Renal cortical epithelial cell (primary cell): ENCODE measurements around the gene HEG1. TPM values are rescaled to one million over a fixed set of nuclear protein-coding genes. Genes with fewer than 3 reads are reported as not detected.
"Not testable (repeated sequence)": the region's sequence is repeated elsewhere in the genome, so short reads cannot be mapped to it uniquely, and the experiment has no call there.

Source experiments
- DNase-seq: peaks from one replicate; pipeline ENCODE4 v3.0.0-alpha.2; 2011; ENCODE audit warnings: low read depth
- total RNA-seq: library from RNA; depleted of rRNA; stranded (reverse); fragments of >200 nt; gene quantifications from 2 replicates; pipeline ENCODE4 v1.2.3, GENCODE V29; 2014

HEG1 gene
- total RNA-seq, 1 donor from 2014 or later = 97.1 TPM

GRCh38 chr3:124986192-124987143, 69.3 kb downstream of the HEG1 start:
- DNase-seq = peak; percentile 88

- DNase-seq = no peak
Measured at GRCh38 chr3:124985349-124985748, 70.4 kb downstream of the HEG1 start.

DNA sequence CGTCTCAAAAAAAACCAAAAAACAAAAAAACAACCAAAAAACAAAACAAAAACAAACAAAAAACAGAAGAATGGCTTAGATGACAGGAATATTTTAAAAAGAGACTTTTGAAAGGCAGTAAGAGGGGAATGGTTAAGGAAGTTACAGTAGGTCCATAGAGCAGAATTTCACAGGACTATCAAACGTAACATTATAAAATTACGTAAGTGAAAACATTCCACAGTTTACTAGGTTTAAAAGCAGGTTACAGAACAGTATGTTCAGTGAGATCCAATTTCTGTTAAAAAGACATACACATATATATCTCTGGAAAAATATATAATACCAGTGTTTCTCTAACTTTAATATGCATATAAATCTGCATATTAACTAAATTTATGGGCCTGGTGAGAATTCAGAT, 71.0 kb downstream of the HEG1 start:
- no peak for DNase-seq

DNA sequence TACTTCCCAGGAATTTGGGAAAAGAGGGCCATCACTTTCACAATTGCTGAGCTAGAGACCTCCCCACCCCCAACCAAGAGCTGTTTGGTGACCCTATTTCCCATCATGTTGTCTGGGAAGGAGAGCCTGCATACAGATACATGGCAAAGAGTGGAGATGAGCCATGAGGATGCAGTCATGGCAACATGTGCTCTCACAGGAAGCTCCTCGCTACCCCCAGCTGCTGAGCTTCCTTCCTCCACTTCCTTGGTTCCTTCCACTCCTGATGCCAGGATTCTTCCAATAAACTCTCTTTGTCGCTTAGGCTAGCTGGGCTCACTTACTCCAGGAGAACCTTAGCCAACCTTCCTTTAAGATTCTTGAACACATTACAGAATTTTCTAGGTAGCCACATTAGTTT, 72.9 kb downstream of the HEG1 start:
- no peak for DNase-seq

- DNase-seq = no peak
Measured at GRCh38 chr3:124981472-124981871, 74.3 kb downstream of the HEG1 start.

- no peak for DNase-seq
Measured at GRCh38 chr3:124978627-124979026, 77.2 kb downstream of the HEG1 start.

DNA sequence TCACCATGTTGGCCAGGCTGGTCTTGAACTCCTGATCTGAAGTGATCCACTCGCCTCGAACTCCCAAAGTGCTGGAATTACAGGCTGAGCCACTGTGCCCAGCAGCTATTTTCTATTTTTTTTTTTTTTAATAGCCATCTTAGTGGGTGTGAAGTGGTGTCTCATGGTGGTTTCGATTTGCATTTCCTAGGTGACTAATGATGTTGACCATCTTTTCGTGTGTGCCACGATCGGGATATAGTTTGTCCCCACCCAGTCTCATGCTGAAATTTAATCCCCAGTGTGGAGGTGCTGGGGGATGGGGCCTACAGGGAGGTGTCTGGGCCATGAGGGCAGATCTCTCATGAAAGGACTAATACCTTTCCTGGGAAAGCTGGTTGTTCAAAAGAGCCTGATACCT, 79.4 kb downstream of the HEG1 start:
- no peak for DNase-seq

DNA sequence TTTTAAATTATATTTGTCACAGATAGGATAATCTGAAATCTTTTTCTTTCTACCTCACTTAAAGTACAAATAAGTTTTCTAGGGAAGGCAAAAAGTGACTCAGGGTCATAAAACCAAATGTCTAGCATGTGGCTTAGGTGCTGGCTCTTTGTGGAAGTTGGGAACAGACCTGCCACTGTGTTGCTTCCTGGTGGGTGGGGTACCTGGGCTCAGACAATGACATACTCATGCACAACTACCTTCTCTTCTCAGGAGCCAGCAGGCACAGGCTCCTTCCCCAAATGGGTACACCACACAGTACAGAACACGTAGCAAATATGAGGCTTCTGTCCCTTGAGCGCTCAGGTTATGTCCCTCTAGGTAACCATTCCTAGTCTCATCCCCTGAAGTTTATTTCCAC, 81.1 kb downstream of the HEG1 start:
- DNase-seq = no peak

DNA sequence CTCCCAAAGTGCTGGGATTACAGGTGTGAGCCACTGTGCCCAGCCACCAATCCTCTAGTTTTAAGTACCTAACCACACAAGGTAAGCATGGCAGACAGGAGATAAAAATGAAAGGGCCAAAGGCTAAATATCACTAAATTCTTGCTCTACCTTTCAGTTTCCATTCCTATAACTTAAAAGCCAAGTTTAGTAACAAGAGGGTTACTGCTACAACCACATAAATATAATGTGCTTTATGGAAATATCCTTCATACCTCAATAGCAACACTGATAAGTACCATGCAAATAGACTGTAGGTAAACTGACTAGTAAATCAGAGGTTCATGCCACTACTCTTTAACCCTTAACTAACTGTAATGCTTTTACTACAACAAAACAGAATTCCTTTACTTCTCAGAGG, 82.5 kb downstream of the HEG1 start:
- no peak for DNase-seq

GRCh38 chr3:124972457-124972856, 83.3 kb downstream of the HEG1 start:
- no peak for DNase-seq

DNA sequence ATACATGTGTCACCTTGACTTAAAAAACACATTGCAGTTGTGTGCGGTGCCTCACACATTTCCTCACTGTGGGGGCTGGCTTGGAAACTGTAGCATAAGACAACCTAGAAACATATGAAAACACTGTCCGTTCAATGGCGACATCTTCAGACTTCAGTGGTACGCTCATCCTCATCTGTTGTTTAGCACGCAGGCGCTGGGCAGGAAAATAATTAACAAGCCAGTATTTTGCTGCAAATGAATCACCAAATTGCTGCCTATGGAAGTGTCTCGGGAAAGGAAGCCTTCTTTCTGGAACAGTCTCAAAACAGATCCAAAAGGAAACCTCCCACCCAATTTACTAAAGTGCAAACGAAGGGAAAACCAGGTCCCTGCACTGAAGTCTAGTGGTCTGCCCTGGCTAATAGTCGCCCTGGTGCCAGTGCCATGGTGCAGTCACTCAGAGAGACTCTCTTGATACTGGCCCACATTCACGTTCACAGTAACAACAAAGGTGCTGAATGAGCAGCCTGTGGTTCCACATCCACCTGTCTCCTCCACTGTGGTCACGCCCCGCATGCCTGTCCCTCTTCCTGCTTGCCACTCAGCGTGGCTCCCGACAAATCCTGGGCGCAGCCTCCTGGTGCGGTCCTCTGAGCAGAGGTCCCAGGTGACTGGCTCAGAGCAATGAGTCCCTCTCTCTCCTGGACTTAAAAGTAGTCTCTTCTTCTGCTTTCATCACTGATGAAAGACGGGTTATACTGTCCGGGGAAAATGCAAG, 85.7 kb downstream of the HEG1 start:
- DNase-seq = peak; percentile 61

GRCh38 chr3:124969190-124969589, 86.6 kb downstream of the HEG1 start:
- no peak for DNase-seq

DNA sequence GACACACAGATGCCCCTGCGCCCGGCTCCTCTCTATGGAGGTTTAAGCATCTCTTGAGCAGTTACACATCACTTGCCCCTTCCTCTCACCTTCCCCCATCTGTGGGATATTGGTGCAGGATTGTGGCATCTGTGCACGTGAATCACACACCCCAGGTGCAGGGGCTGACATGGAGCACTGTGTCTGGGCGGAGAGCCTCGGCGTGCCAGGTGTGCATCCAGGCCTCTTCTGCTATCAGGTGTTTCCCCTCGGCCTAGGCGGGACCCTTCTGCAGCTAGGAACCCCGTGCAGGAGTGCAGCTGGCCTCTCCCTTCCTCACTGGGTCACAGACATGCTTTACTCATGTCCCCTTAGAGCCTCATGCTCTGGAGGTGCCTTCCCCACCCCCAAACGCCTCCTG, 87.8 kb downstream of the HEG1 start:
- DNase-seq = no peak

- DNase-seq = no peak
Measured at GRCh38 chr3:124966521-124967445, 89.0 kb downstream of the HEG1 start.

DNA sequence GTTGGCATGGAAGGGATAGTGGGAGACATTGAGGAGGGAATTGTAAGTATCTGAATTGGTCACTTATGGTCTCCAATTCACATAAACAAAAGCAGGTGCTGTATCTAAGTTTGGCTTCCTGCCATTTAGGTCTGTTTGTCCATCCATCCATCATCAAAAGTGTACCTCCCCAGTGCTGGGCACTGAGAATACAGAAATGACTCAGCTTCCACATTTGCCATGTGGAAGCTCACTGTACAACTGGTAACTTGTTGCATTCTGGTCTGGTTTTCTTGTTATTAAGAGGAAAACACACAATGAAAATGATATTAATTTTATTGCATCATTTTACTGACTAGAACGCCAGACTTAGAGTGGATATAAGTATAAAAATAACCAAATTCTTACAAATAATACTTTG, 90.4 kb downstream of the HEG1 start:
- no peak for DNase-seq

GRCh38 chr3:124964387-124964786, 91.4 kb downstream of the HEG1 start:
- peak; percentile 38 for DNase-seq

GRCh38 chr3:124963755-124964154, 92.0 kb downstream of the HEG1 start:
- DNase-seq = no peak

DNA sequence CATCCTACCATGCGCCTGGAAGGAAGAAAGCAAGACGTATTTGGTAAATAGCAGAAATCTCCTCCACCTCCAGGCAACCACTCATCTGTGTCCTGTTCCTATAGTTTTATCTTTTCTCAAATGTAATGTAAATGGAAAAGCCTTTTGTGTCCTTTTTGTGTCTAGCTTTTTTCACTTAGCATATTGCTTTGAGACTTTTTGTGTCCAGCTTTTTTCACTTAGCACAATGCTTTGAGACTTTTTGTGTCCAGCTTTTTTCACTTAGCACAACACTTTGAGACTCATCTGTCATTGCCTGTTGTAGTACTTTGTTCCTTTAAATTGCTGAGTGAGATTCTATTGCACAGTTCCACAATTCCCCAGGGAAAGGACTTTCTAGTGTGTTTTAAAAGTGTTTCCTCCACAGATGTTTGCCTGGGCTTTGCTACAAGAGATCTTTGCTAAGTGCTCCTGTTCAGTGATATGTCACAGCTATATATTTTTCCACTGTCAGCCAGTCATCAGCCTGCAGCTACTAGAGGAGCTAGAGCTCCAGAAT, 93.3 kb downstream of the HEG1 start:
- DNase-seq = no peak

DNA sequence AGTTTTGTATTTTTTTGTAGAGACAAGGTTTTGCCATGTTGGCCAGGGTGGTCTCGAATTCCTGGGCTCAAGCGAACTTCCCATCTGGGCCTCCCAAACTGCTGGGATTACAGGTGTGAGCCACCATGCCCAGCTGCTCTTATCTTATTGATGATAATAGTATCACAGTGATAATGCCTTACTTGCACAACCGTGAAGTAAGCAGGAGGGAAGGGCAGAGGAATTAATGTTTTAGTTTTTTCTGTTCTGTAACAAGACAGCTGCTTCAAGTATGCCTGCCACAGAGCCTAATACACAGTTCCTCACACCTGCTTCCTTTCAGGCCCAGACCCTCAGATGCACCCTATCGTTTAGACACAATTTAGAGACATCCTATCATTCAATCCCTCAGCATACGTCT, 95.1 kb downstream of the HEG1 start:
- no peak for DNase-seq

- DNase-seq = no peak
Measured at GRCh38 chr3:124960105-124960504, 95.7 kb downstream of the HEG1 start.

DNA sequence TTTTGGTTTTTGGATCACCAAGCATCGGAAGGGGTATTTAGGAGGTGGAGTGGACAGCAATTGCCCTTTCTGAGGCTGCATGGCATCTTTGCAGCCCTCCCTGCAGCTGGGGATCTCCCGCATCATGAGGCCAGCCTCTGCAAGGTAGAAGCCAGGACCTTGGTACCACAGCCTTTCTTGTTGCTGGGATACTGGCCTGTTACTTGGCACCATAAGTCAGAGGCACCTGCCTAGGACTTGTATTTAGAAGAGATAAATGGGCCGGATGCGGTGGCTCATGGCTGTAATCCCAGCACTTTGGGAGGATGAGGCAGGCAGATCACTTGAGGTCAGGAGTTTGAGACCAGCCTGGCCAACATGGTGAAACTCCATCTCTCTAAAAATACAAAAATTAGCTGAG, 97.8 kb downstream of the HEG1 start:
- not testable (repeated sequence) for DNase-seq
